ENCODE results near the gene TMEM61. TPM values are rescaled to one million over a fixed set of nuclear protein-coding genes. Genes with fewer than 3 reads are reported as not detected.

The TMEM61 gene
- total and polyA plus RNA-seq, 2 of the 8 experiments (the other 6 are each of a cell fraction or from before 2014, with no cell fraction given) = 0.54 to 1.4 TPM

GRCh38 chr1:54950006-54950368 lies 30.4 kb upstream of the TMEM61 start:
- CTCF ChIA-PET (ENCODE audit: partially characterized antibody) = interaction anchor here (0.5 to 17.5 kb wide), 31 partner anchors 10 to 117 kb away, joined by 3 to 511 read pairs (median 5); partner anchors contain the start of genes BSND and TMEM61
- 79% methylated on average over 6 of the region's 6 CpGs; no CpG with 5 or more reads in 1 of the 2 experiments for WGBS, 2 experiments (ENCODE audit: extremely low coverage in 1 of 2, insufficient coverage in 1 of 2, insufficient read length in 1 of 2, insufficient replicate concordance in 2 of 2, low coverage in 1 of 2, low lambda C conversion rate in 2 of 2, missing lambda C conversion rate in 1 of 2)

More at GRCh38 chr1:54950006-54950368, 30.4 kb upstream of the TMEM61 start:
- H2BK15ac ChIP-seq (ENCODE audit: low read length) = no peak overlapping the region
- H2BK120ac ChIP-seq (replicated peaks; ENCODE audit: low read depth, low read length) = no peak overlapping the region
- H3K36me3 ChIP-seq (ENCODE audit: control insufficient read depth in 2 of 4, insufficient read depth in 4 of 4, low read length in 3 of 4) = no peaks in the 10 kb centered on the region
- H3K27ac ChIP-seq (ENCODE audit: low read depth, low read length) = no peak overlapping the region
- no peak for TF ChIP-seq NRF1 (IDR thresholded peaks at IDR 0.05; ENCODE audit: low read depth, low read length)
- no peak overlapping the region for H3K9ac ChIP-seq (replicated peaks in 1 of 4; ENCODE audit: extremely low read depth in 1 of 4, low read depth in 3 of 4, low read length in 3 of 4)
- H4K91ac ChIP-seq (replicated peaks; ENCODE audit: insufficient read length, low read length) = peak overlapping the region; percentile 64
- no peak overlapping the region for H3K4me3 ChIP-seq (ENCODE audit: extremely low read depth in 1 of 4, insufficient read depth in 2 of 4, low read depth in 3 of 4, low read length in 4 of 4)
- H3K4me1 ChIP-seq (replicated peaks in 1 of 4; ENCODE audit: control insufficient read depth in 3 of 4, insufficient read depth in 4 of 4, low read length in 3 of 4) = peaks cover 4 to 7% (median 6%) of the 10 kb centered on the region in 4 experiments
- no peaks in the 10 kb centered on the region for H3K23me2 ChIP-seq (ENCODE audit: low read depth, low read length)
- no peaks in the 10 kb centered on the region for H3K79me1 ChIP-seq (ENCODE audit: low read depth, low read length)
- POLR2A ChIA-PET (ENCODE audit: partially characterized antibody) = interaction anchor here (1.7 to 1.9 kb wide), 2 partner anchors 10 to 47 kb away, joined by 5 to 13 read pairs; no protein-coding TSS in a partner anchor
- no peak overlapping the region for H2AK5ac ChIP-seq (ENCODE audit: low read depth, low read length)
- DNase-seq (ENCODE audit: low read depth in 1 of 2, low spot score in 2 of 2) = no peak
- H3K9me3 ChIP-seq (ENCODE audit: insufficient read depth in 2 of 2, low read depth in 1 of 2, low read length in 1 of 2) = peaks cover 2 to 4% of the 10 kb centered on the region in 2 experiments; a peak in 3 of 4 replicates
- H4K5ac ChIP-seq (ENCODE audit: insufficient read length, low read depth, low read length) = no peak overlapping the region
- H4K20me1 ChIP-seq (replicated peaks in 1 of 2; ENCODE audit: control insufficient read depth in 1 of 2, insufficient read depth in 2 of 2, low read length in 2 of 2) = no peaks in the 10 kb centered on the region
- H2BK20ac ChIP-seq (ENCODE audit: low read length) = no peak overlapping the region; the same call in 1 of the 2 replicates
- H2BK5ac ChIP-seq (ENCODE audit: low read depth, low read length) = peak overlapping the region; percentile 57; the same call in 1 of the 2 replicates
- peak overlapping the region; percentile 95; the same call in 1 of the 2 replicates for H2AFZ ChIP-seq (ENCODE audit: low read length)
- H3K23ac ChIP-seq (ENCODE audit: insufficient read length) = no peak overlapping the region
- H3K4ac ChIP-seq (replicated peaks; ENCODE audit: insufficient read length, low read depth, low read length) = no peak overlapping the region
- H3K56ac ChIP-seq (replicated peaks; ENCODE audit: insufficient read length, low read depth, low read length) = no peak overlapping the region
- H3K18ac ChIP-seq (ENCODE audit: extremely low read depth, low read length) = no peak overlapping the region
- no peaks in the 10 kb centered on the region for H3K79me2 ChIP-seq (ENCODE audit: control insufficient read depth in 1 of 2, insufficient read depth in 2 of 2, low read length in 2 of 2)
- FAIRE-seq = no peak
- no peaks in the 10 kb centered on the region for H3K27me3 ChIP-seq (replicated peaks in 1 of 4; ENCODE audit: control insufficient read depth in 3 of 4, extremely low read depth in 1 of 4, insufficient read depth in 3 of 4, low read length in 3 of 4)
- H3K4me2 ChIP-seq (ENCODE audit: insufficient read depth in 1 of 2, low read depth in 2 of 2, low read length in 2 of 2) = peak overlapping the region; percentile 24 to 41; a peak in 2 of 4 replicates
- H4K8ac ChIP-seq (ENCODE audit: extremely low read depth, insufficient read depth, low read length) = peak overlapping the region; percentile 98
- peak overlapping the region; percentile 75; the same call in 1 of the 2 replicates for H2BK12ac ChIP-seq (ENCODE audit: low read depth, low read length)
- H3K14ac ChIP-seq (ENCODE audit: insufficient read length) = no peak overlapping the region

Measured in H1 (cell line).